ENCODE measurements around the gene CBX4. TPM values are rescaled to one million over a fixed set of nuclear protein-coding genes. Genes with fewer than 3 reads are reported as not detected.

CBX4 gene
- total RNA-seq, 1 donor from 2014 or later: 6.8 TPM

GRCh38 chr17:79837888-79838521 is 1.2 kb downstream of the CBX4 start:
- no peak for DNase-seq (ENCODE audit: low spot score)
- no peak for TF ChIP-seq CTCF (IDR thresholded peaks at IDR 0.05; ENCODE audit: unreplicated experiment)
- H3K36me3 Mint-ChIP-seq (ENCODE audit: low read depth, unreplicated experiment): peaks cover 4% of the 10 kb centered on the region
- H3K27me3 Mint-ChIP-seq (ENCODE audit: unreplicated experiment): peaks cover 44% of the 10 kb centered on the region
- H3K9me3 Mint-ChIP-seq (ENCODE audit: unreplicated experiment): no peaks in the 10 kb centered on the region
- H3K27ac Mint-ChIP-seq (ENCODE audit: unreplicated experiment): no peak overlapping the region
- peaks cover 8% of the 10 kb centered on the region for H3K4me1 Mint-ChIP-seq (ENCODE audit: unreplicated experiment)
- peak overlapping the region; percentile 93 for H3K4me3 Mint-ChIP-seq (ENCODE audit: unreplicated experiment)

- DNase-seq (ENCODE audit: low spot score): no peak
- Mint-ChIP-seq H3K4me1 (ENCODE audit: unreplicated experiment) (peaks cover 8% of the 10 kb centered on the region), H3K9me3 (ENCODE audit: unreplicated experiment) (no peaks in the 10 kb centered on the region), H3K4me3 (ENCODE audit: unreplicated experiment) (peak overlapping the region; percentile 93), H3K27ac (ENCODE audit: unreplicated experiment) (no peak overlapping the region), H3K27me3 (ENCODE audit: unreplicated experiment) (peaks cover 39% of the 10 kb centered on the region), H3K36me3 (ENCODE audit: low read depth, unreplicated experiment) (peaks cover 4% of the 10 kb centered on the region)
- no peak for TF ChIP-seq CTCF (IDR thresholded peaks at IDR 0.05; ENCODE audit: unreplicated experiment)
These were observed 2.0 kb downstream of the CBX4 start for GRCh38 chr17:79836972-79837887.

GRCh38 chr17:79836510-79836971 is 2.7 kb downstream of the CBX4 start:
- Mint-ChIP-seq H3K36me3 (ENCODE audit: low read depth, unreplicated experiment) (peaks cover 4% of the 10 kb centered on the region), H3K9me3 (ENCODE audit: unreplicated experiment) (no peaks in the 10 kb centered on the region), H3K4me1 (ENCODE audit: unreplicated experiment) (peaks cover 8% of the 10 kb centered on the region), H3K4me3 (ENCODE audit: unreplicated experiment) (no peak overlapping the region), H3K27ac (ENCODE audit: unreplicated experiment) (no peak overlapping the region), H3K27me3 (ENCODE audit: unreplicated experiment) (peaks cover 36% of the 10 kb centered on the region)
- no peak for DNase-seq (ENCODE audit: low spot score)
- TF ChIP-seq CTCF (IDR thresholded peaks at IDR 0.05; ENCODE audit: unreplicated experiment): no peak

GRCh38 chr17:79835953-79836509 is 3.2 kb downstream of the CBX4 start:
- no peak for TF ChIP-seq CTCF (IDR thresholded peaks at IDR 0.05; ENCODE audit: unreplicated experiment)
- H3K4me3 Mint-ChIP-seq (ENCODE audit: unreplicated experiment): no peak overlapping the region
- peaks cover 8% of the 10 kb centered on the region for H3K4me1 Mint-ChIP-seq (ENCODE audit: unreplicated experiment)
- peaks cover 4% of the 10 kb centered on the region for H3K36me3 Mint-ChIP-seq (ENCODE audit: low read depth, unreplicated experiment)
- peaks cover 40% of the 10 kb centered on the region for H3K27me3 Mint-ChIP-seq (ENCODE audit: unreplicated experiment)
- no peak for DNase-seq (ENCODE audit: low spot score)
- H3K9me3 Mint-ChIP-seq (ENCODE audit: unreplicated experiment): no peaks in the 10 kb centered on the region
- no peak overlapping the region for H3K27ac Mint-ChIP-seq (ENCODE audit: unreplicated experiment)

All from endothelial cell (in vitro differentiated cells).